NB4 (cell line): ENCODE results near the gene ACTRT3.
A peak's percentile ranks its signal among the peaks of the same experiment; 100 is the strongest.

Experiments used
- DNase-seq: peaks from one replicate; pipeline ENCODE4 v3.0.0; 2010; ENCODE audit warnings: low read depth
- H3K4me3 ChIP-seq: one replicate; pipeline ENCODE4 v1.5.1; 2011; ENCODE audit warnings: mild to moderate bottlenecking, low read depth, low read length, moderate library complexity
- CTCF ChIP-seq: IDR thresholded peaks from one replicate; pipeline ENCODE4 v1.5.1; 2012; ENCODE audit warnings: low read depth, low read length
- MAX ChIP-seq: IDR thresholded peaks from 2 replicates; pipeline ENCODE4 v1.6.1; 2011; ENCODE audit warnings: low read depth, low read length
- MYC ChIP-seq: IDR thresholded peaks from 2 replicates; pipeline ENCODE4 v1.6.1; 2011; ENCODE audit warnings: low read depth, low read length
- POLR2A ChIP-seq: IDR thresholded peaks from 2 replicates; pipeline ENCODE4 v1.6.1; 2011; ENCODE audit warnings: mild to moderate bottlenecking; ENCODE audit not compliant: insufficient read length; ENCODE audit errors: extremely low read depth

ACTRT3 gene

GRCh38 chr3:169812332-169813235 lies 43.2 kb upstream of the ACTRT3 start, which contains the start of the genes LRRC34 and LRRIQ4:
TSS of gene LRRC34 (minus strand) at chr3:169812904. CDS start at chr3:169812548, 356 bp downstream.
TSS of gene LRRIQ4 (plus strand) at chr3:169812870. CDS start at chr3:169821922, 9,052 bp downstream.
- peak; percentile 32; the same call in 1 of the 2 replicates for TF ChIP-seq MAX
- TF ChIP-seq POLR2A: peak; percentile 16
- no peak; the same call in 1 of the 2 replicates for TF ChIP-seq MYC
- TF ChIP-seq CTCF: no peak
- peak; percentile 83 for DNase-seq
- H3K4me3 ChIP-seq: peak within 1 kb of the TSS; percentile 47

- H3K4me3 ChIP-seq: peak overlapping the region; percentile 47
- DNase-seq: peak; percentile 75
- no peak for TF ChIP-seq CTCF
- TF ChIP-seq MYC: no peak
- TF ChIP-seq POLR2A: no peak
- no peak for TF ChIP-seq MAX
Measured at GRCh38 chr3:169811631-169812331, 42.4 kb upstream of the ACTRT3 start.

GRCh38 chr3:169809230-169809795 lies 40.0 kb upstream of the ACTRT3 start:
- H3K4me3 ChIP-seq: no peak overlapping the region
- peak; percentile 31 for DNase-seq
- TF ChIP-seq POLR2A: no peak
- TF ChIP-seq MYC: no peak
- no peak for TF ChIP-seq MAX
- TF ChIP-seq CTCF: no peak

GRCh38 chr3:169804681-169805080 lies 35.3 kb upstream of the ACTRT3 start:
- TF ChIP-seq POLR2A (no peak), CTCF (no peak), MAX (no peak), MYC (no peak)
- DNase-seq: no peak
- no peak overlapping the region for H3K4me3 ChIP-seq

- DNase-seq: no peak
- TF ChIP-seq MAX (no peak), MYC (no peak), CTCF (no peak), POLR2A (no peak)
- H3K4me3 ChIP-seq: no peak overlapping the region
Measured at GRCh38 chr3:169792359-169792758, 23.0 kb upstream of the ACTRT3 start.
